Calu3 (cell line): ENCODE measurements around the gene THAP4. TPM values are rescaled to one million over a fixed set of nuclear protein-coding genes. Genes with fewer than 3 reads are reported as not detected.

ENCODE experiments used
- BruUV-seq: library from RNA; stranded (reverse); fragments of 400-500 nt; replicated peaks from 2 replicates; lab custom pipeline; 2021; lab: Mats Ljungman, UMichigan
- CTCF ChIA-PET: fragments of 300-600 bp; sonication (Branson Sonifier 250); formaldehyde crosslinking; loops from one replicate; lab custom pipeline; 2022; ENCODE audit warnings: antibody characterized with exemption; lab: Charles Lee
- DNase-seq: peaks from one replicate; pipeline ENCODE4 v3.0.0; 2022
- H3K27ac Mint-ChIP-seq: one replicate; pipeline ENCODE4 v1.8.0; 2022; ENCODE audit warnings: mixed read lengths; ENCODE audit not compliant: unreplicated experiment
- H3K27me3 Mint-ChIP-seq: one replicate; pipeline ENCODE4 v1.8.0; 2022; ENCODE audit warnings: mixed read lengths; ENCODE audit not compliant: unreplicated experiment
- H3K36me3 Mint-ChIP-seq: one replicate; pipeline ENCODE4 v1.8.0; 2022; ENCODE audit warnings: mild to moderate bottlenecking, moderate library complexity, mixed read lengths; ENCODE audit not compliant: insufficient read depth, unreplicated experiment
- H3K4me1 Mint-ChIP-seq: one replicate; pipeline ENCODE4 v1.8.0; 2022; ENCODE audit warnings: mild to moderate bottlenecking, low read depth, mixed read lengths; ENCODE audit not compliant: unreplicated experiment
- H3K4me3 Mint-ChIP-seq: one replicate; pipeline ENCODE4 v1.8.0; 2022; ENCODE audit warnings: mild to moderate bottlenecking, low read depth, moderate library complexity, mixed read lengths; ENCODE audit not compliant: unreplicated experiment
- H3K9me3 Mint-ChIP-seq: one replicate; pipeline ENCODE4 v1.8.0; 2022; ENCODE audit warnings: low read depth, mixed read lengths; ENCODE audit not compliant: unreplicated experiment
- intact Hi-C: fragments of 100-400 bp; cut with micrococcal nuclease; formaldehyde crosslinking; loops from one replicate; pipeline ENCODE4 v1.10.0; 2022; ENCODE audit not compliant: unreplicated experiment
- total RNA-seq: library from RNA; stranded (reverse); gene quantifications from 2 replicates; pipeline ENCODE4 v1.2.3, GENCODE V29; 2022
- TF ChIP-seq, protein P1 (sequence below): fragments of 200-600 bp; IDR thresholded peaks from one replicate; pipeline ENCODE4 v1.8.0; 2022; ENCODE audit warnings: antibody characterized with exemption; ENCODE audit not compliant: unreplicated experiment

The THAP4 gene
- total RNA-seq, 1 experiment from 2014 or later = 57.5 TPM

DNA sequence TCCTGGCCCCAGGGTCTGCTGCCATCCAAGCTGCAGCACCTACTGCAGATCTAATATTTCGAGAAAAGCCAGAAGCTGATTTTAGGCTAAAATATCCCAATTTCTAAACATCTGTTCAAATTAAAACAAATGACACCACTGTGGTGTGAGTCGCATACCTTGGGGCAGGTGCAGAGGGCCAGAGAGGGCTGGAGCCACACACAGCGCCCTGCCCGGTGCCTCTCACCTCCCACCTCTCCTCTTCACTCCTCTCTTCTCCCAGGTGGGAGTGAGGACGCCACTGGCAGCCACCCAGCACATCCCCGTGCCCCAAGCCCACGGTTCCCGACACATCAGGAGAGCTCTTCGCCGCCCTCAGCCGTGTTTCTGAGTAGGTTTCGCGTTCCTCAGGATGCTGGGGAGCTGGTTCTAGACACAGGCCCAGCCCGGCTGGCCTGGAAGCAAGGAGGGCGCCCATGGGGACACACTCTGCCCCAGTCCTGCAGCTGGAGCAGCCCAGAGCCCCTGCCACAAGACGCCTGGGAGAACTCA lies 21.4 kb downstream of the THAP4 start:
- BruUV-seq = no TSS peak
- H3K27me3 Mint-ChIP-seq = no peaks in the 10 kb centered on the region
- H3K36me3 Mint-ChIP-seq = peaks cover 19% of the 10 kb centered on the region
- peaks cover 18% of the 10 kb centered on the region for H3K4me1 Mint-ChIP-seq
- TF ChIP-seq, protein P1, sequence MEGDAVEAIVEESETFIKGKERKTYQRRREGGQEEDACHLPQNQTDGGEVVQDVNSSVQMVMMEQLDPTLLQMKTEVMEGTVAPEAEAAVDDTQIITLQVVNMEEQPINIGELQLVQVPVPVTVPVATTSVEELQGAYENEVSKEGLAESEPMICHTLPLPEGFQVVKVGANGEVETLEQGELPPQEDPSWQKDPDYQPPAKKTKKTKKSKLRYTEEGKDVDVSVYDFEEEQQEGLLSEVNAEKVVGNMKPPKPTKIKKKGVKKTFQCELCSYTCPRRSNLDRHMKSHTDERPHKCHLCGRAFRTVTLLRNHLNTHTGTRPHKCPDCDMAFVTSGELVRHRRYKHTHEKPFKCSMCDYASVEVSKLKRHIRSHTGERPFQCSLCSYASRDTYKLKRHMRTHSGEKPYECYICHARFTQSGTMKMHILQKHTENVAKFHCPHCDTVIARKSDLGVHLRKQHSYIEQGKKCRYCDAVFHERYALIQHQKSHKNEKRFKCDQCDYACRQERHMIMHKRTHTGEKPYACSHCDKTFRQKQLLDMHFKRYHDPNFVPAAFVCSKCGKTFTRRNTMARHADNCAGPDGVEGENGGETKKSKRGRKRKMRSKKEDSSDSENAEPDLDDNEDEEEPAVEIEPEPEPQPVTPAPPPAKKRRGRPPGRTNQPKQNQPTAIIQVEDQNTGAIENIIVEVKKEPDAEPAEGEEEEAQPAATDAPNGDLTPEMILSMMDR = no peak
- no peaks in the 10 kb centered on the region for H3K9me3 Mint-ChIP-seq
- no peak for DNase-seq
- H3K4me3 Mint-ChIP-seq = no peak overlapping the region
- H3K27ac Mint-ChIP-seq = no peak overlapping the region
- CTCF ChIA-PET = interaction anchor here (0.6 kb wide), 1 partner anchor 435 kb away, joined by 4 read pairs; no protein-coding TSS in a partner anchor
- intact Hi-C loops = no loop called here

GRCh38 chr2:241615041-241615440 lies 21.9 kb downstream of the THAP4 start:
- CTCF ChIA-PET = no interaction called here
- H3K36me3 Mint-ChIP-seq = peaks cover 19% of the 10 kb centered on the region
- TF ChIP-seq, protein P1 = no peak
- H3K27me3 Mint-ChIP-seq = no peaks in the 10 kb centered on the region
- BruUV-seq = no TSS peak
- peaks cover 18% of the 10 kb centered on the region for H3K4me1 Mint-ChIP-seq
- no peak for DNase-seq
- no peak overlapping the region for H3K27ac Mint-ChIP-seq
- intact Hi-C loops = no loop called here
- no peak overlapping the region for H3K4me3 Mint-ChIP-seq
- H3K9me3 Mint-ChIP-seq = no peaks in the 10 kb centered on the region

- CTCF ChIA-PET = no interaction called here
- intact Hi-C loops = no loop called here
- no peaks in the 10 kb centered on the region for H3K27me3 Mint-ChIP-seq
- no peak overlapping the region for H3K27ac Mint-ChIP-seq
- H3K9me3 Mint-ChIP-seq = no peaks in the 10 kb centered on the region
- H3K4me1 Mint-ChIP-seq = peaks cover 17% of the 10 kb centered on the region
- H3K4me3 Mint-ChIP-seq = no peak overlapping the region
- peaks cover 18% of the 10 kb centered on the region for H3K36me3 Mint-ChIP-seq
- TF ChIP-seq, protein P1 = no peak
- BruUV-seq = no TSS peak
- no peak for DNase-seq
Observed at GRCh38 chr2:241613017-241613780, 23.8 kb downstream of the THAP4 start.

- H3K27me3 Mint-ChIP-seq = no peaks in the 10 kb centered on the region
Observed at GRCh38 chr2:241612156-241613016, 24.6 kb downstream of the THAP4 start.

More at GRCh38 chr2:241612156-241613016, 24.6 kb downstream of the THAP4 start:
- H3K27ac Mint-ChIP-seq = no peak overlapping the region
- peaks cover 9% of the 10 kb centered on the region for H3K4me1 Mint-ChIP-seq
- no peak for DNase-seq
- no peak overlapping the region for H3K4me3 Mint-ChIP-seq
- intact Hi-C loops = no loop called here
- TF ChIP-seq, protein P1 = no peak
- no TSS peak for BruUV-seq
- peaks cover 23% of the 10 kb centered on the region for H3K36me3 Mint-ChIP-seq
- CTCF ChIA-PET = no interaction called here
- H3K9me3 Mint-ChIP-seq = no peaks in the 10 kb centered on the region
